ENCODE results near the gene PDZD2. TPM values are rescaled to one million over a fixed set of nuclear protein-coding genes. Genes with fewer than 3 reads are reported as not detected.

Gene PDZD2
- total RNA-seq, 1 experiment from 2014 or later = 23.0 TPM

- CTCF ChIA-PET = interaction anchor here (0.7 kb wide), 1 partner anchor 318 kb away, joined by 3 read pairs; no protein-coding TSS in a partner anchor
- Mint-ChIP-seq H3K27ac (ENCODE audit: low read depth, unreplicated experiment) (peak overlapping the region; percentile 6), H3K4me1 (ENCODE audit: insufficient read depth, unreplicated experiment) (peaks cover 46% of the 10 kb centered on the region), H3K4me3 (ENCODE audit: unreplicated experiment) (no peak overlapping the region), H3K36me3 (ENCODE audit: insufficient read depth, unreplicated experiment) (peaks cover 34% of the 10 kb centered on the region), H3K9me3 (ENCODE audit: unreplicated experiment) (no peaks in the 10 kb centered on the region), H3K27me3 (ENCODE audit: insufficient read depth, unreplicated experiment) (no peaks in the 10 kb centered on the region)
- TF ChIP-seq, protein P1, sequence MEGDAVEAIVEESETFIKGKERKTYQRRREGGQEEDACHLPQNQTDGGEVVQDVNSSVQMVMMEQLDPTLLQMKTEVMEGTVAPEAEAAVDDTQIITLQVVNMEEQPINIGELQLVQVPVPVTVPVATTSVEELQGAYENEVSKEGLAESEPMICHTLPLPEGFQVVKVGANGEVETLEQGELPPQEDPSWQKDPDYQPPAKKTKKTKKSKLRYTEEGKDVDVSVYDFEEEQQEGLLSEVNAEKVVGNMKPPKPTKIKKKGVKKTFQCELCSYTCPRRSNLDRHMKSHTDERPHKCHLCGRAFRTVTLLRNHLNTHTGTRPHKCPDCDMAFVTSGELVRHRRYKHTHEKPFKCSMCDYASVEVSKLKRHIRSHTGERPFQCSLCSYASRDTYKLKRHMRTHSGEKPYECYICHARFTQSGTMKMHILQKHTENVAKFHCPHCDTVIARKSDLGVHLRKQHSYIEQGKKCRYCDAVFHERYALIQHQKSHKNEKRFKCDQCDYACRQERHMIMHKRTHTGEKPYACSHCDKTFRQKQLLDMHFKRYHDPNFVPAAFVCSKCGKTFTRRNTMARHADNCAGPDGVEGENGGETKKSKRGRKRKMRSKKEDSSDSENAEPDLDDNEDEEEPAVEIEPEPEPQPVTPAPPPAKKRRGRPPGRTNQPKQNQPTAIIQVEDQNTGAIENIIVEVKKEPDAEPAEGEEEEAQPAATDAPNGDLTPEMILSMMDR (IDR thresholded peaks at IDR 0.05; ENCODE audit: unreplicated experiment) = no peak
- intact Hi-C loops (cut with micrococcal nuclease) = loop anchor here (5.0 kb wide), 1 partner anchor 165 kb away; no protein-coding TSS in a partner anchor
- POLR2A ChIA-PET = interaction anchor here (0.9 kb wide), 1 partner anchor 44 kb away, joined by 3 read pairs; no protein-coding TSS in a partner anchor
- DNase-seq (ENCODE audit: unreplicated experiment) = no peak
- BruUV-seq (replicated peaks) = no TSS peak
Measured at GRCh38 chr5:31992377-31992776, 353.4 kb downstream of the PDZD2 start.

DNA sequence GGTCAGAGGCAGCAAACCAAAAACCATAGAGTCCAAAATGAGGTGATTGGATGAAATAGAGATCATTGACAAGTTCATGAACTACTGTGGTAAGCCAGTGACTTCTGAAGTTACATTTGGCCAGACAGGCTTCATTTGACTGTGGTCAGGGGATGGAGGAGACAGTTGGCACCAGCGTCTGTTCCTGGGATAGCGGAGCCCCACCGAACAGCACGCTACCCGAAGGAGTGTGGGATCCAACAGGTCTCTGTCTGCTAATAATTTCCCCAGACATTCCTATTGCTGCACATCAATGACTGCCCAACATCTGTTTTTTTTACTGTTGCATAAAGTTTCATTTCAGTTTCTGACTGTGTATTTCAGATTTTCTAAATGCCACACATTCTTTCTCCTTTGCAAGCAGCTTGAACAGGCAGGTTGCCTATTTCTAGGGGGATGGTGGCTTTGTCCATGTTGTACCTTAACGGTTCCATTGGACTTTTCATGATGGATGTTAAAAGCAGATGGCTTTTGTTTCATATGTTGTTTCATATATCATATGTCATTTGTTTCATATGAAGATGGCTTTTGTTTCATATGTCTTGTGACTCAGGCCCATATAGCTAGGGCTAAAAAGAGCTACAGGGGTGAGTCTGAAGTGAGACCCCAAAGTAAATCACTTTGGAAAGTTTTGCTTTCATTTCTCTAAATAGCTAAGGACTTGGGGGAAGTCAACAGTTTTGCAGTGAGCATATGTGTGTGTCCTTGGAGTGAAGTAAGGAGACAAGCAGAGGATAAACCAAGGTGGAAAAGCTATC is 354.4 kb downstream of the PDZD2 start:
- Mint-ChIP-seq H3K4me3 (ENCODE audit: unreplicated experiment) (no peak overlapping the region), H3K36me3 (ENCODE audit: insufficient read depth, unreplicated experiment) (peaks cover 28% of the 10 kb centered on the region), H3K4me1 (ENCODE audit: insufficient read depth, unreplicated experiment) (peaks cover 42% of the 10 kb centered on the region), H3K9me3 (ENCODE audit: unreplicated experiment) (no peaks in the 10 kb centered on the region), H3K27me3 (ENCODE audit: insufficient read depth, unreplicated experiment) (no peaks in the 10 kb centered on the region), H3K27ac (ENCODE audit: low read depth, unreplicated experiment) (no peak overlapping the region)
- no TSS peak for BruUV-seq (replicated peaks)
- POLR2A ChIA-PET = interaction anchor here (0.9 to 1.4 kb wide), 3 partner anchors 22 to 54 kb away, joined by 3 to 4 read pairs (median 3); no protein-coding TSS in a partner anchor
- intact Hi-C loops (cut with micrococcal nuclease) = loop anchor here (5.0 kb wide), 1 partner anchor 166 kb away; no protein-coding TSS in a partner anchor
- CTCF ChIA-PET = interaction anchor here (0.6 to 0.7 kb wide), 2 partner anchors 32 to 169 kb away, joined by 3 read pairs; no protein-coding TSS in a partner anchor
- TF ChIP-seq, protein P1 (IDR thresholded peaks at IDR 0.05; ENCODE audit: unreplicated experiment) = no peak
- DNase-seq (ENCODE audit: unreplicated experiment) = peak; percentile 39

GRCh38 chr5:31995006-31995405 is 356.1 kb downstream of the PDZD2 start:
- Mint-ChIP-seq H3K36me3 (ENCODE audit: insufficient read depth, unreplicated experiment) (peaks cover 31% of the 10 kb centered on the region), H3K4me3 (ENCODE audit: unreplicated experiment) (no peak overlapping the region), H3K9me3 (ENCODE audit: unreplicated experiment) (no peaks in the 10 kb centered on the region), H3K4me1 (ENCODE audit: insufficient read depth, unreplicated experiment) (peaks cover 36% of the 10 kb centered on the region), H3K27ac (ENCODE audit: low read depth, unreplicated experiment) (no peak overlapping the region), H3K27me3 (ENCODE audit: insufficient read depth, unreplicated experiment) (no peaks in the 10 kb centered on the region)
- intact Hi-C loops (cut with micrococcal nuclease) = no loop called here
- DNase-seq (ENCODE audit: unreplicated experiment) = no peak
- no TSS peak for BruUV-seq (replicated peaks)
- ChIA-PET CTCF (interaction anchor here (1.5 kb wide), 1 partner anchor 29 kb away, joined by 4 read pairs; no protein-coding TSS in a partner anchor), POLR2A (interaction anchor here (0.7 kb wide), 1 partner anchor 117 kb away, joined by 4 read pairs; no protein-coding TSS in a partner anchor)
- TF ChIP-seq, protein P1 (IDR thresholded peaks at IDR 0.05; ENCODE audit: unreplicated experiment) = no peak

GRCh38 chr5:31995714-31996113 is 356.8 kb downstream of the PDZD2 start:
- Mint-ChIP-seq H3K9me3 (ENCODE audit: unreplicated experiment) (no peaks in the 10 kb centered on the region), H3K27ac (ENCODE audit: low read depth, unreplicated experiment) (no peak overlapping the region), H3K4me1 (ENCODE audit: insufficient read depth, unreplicated experiment) (peaks cover 32% of the 10 kb centered on the region), H3K4me3 (ENCODE audit: unreplicated experiment) (no peak overlapping the region), H3K36me3 (ENCODE audit: insufficient read depth, unreplicated experiment) (peaks cover 36% of the 10 kb centered on the region), H3K27me3 (ENCODE audit: insufficient read depth, unreplicated experiment) (no peaks in the 10 kb centered on the region)
- DNase-seq (ENCODE audit: unreplicated experiment) = no peak
- BruUV-seq (replicated peaks) = no TSS peak
- CTCF ChIA-PET = interaction anchor here (0.6 to 1.5 kb wide), 3 partner anchors 30 to 91 kb away, joined by 3 to 4 read pairs (median 3); no protein-coding TSS in a partner anchor
- intact Hi-C loops (cut with micrococcal nuclease) = no loop called here
- TF ChIP-seq, protein P1 (IDR thresholded peaks at IDR 0.05; ENCODE audit: unreplicated experiment) = no peak
- POLR2A ChIA-PET = interaction anchor here (0.7 kb wide), 1 partner anchor 118 kb away, joined by 4 read pairs; no protein-coding TSS in a partner anchor
